Activated naive CD4-positive, alpha-beta T cell treated with anti-CD3 and anti-CD28 coated beads for 36 hours (primary cell): ENCODE data around the gene GJB5. TPM values are rescaled to one million over a fixed set of nuclear protein-coding genes. Genes with fewer than 3 reads are reported as not detected.

ENCODE experiments used
- CTCF ChIA-PET: fragments of 350-600 bp; sonication (Branson Sonifier 250); formaldehyde crosslinking; loops from one replicate; lab custom pipeline; 2021; ENCODE audit warnings: antibody characterized with exemption; lab: Charles Lee
- DNase-seq: peaks from one replicate; pipeline ENCODE4 v3.0.0-alpha.2; 2020
- H3K27ac Mint-ChIP-seq: one replicate; pipeline ENCODE4 v1.8.0; 2021; ENCODE audit warnings: mild to moderate bottlenecking, mixed read lengths
- H3K27me3 Mint-ChIP-seq: one replicate; pipeline ENCODE4 v1.8.0; 2021; ENCODE audit warnings: low read depth, mixed read lengths
- H3K36me3 Mint-ChIP-seq: one replicate; pipeline ENCODE4 v1.8.0; 2021; ENCODE audit warnings: low read depth, mixed read lengths
- H3K4me1 Mint-ChIP-seq: one replicate; pipeline ENCODE4 v1.8.0; 2021; ENCODE audit warnings: low read depth, mixed read lengths
- H3K4me3 Mint-ChIP-seq: one replicate; pipeline ENCODE4 v1.8.0; 2021; ENCODE audit warnings: mild to moderate bottlenecking, moderate library complexity, mixed read lengths
- H3K9me3 Mint-ChIP-seq: one replicate; pipeline ENCODE4 v1.8.0; 2021; ENCODE audit warnings: mixed read lengths
- intact Hi-C: fragments of 100-400 bp; cut with micrococcal nuclease; formaldehyde crosslinking; loops from one replicate; pipeline ENCODE4 v1.15.1; 2023
- total RNA-seq, 2 experiments: library from RNA; stranded (reverse); gene quantifications; one replicate each; pipeline ENCODE4 v1.2.3, GENCODE V29; 2021

Gene GJB5
- total RNA-seq: not detected

GRCh38 chr1:34754964-34755637 lies at the start of gene GJB5:
TSS of gene GJB5 (plus strand) at chr1:34755047. CDS start at chr1:34757331, 2,284 bp downstream.
- no peak for DNase-seq
- Mint-ChIP-seq H3K4me3 (no peak within 1 kb of the TSS), H3K36me3 (no peaks in the 10 kb centered on the region), H3K27ac (no peak within 1 kb of the TSS), H3K27me3 (no peaks in the 10 kb centered on the region), H3K9me3 (no peaks in the 10 kb centered on the region), H3K4me1 (no peaks in the 10 kb centered on the region)
- intact Hi-C loops: no loop called here
- CTCF ChIA-PET: interaction anchor here (0.6 to 1.0 kb wide), 2 partner anchors 12 to 309 kb away, joined by 3 to 5 read pairs; no protein-coding TSS in a partner anchor

GRCh38 chr1:34705077-34705476 lies 49.8 kb upstream of the GJB5 start:
- Mint-ChIP-seq H3K9me3 (no peaks in the 10 kb centered on the region), H3K27me3 (peaks cover 11% of the 10 kb centered on the region), H3K4me1 (no peaks in the 10 kb centered on the region), H3K27ac (no peak overlapping the region), H3K4me3 (no peak overlapping the region), H3K36me3 (no peaks in the 10 kb centered on the region)
- CTCF ChIA-PET: no interaction called here
- DNase-seq: no peak
- intact Hi-C loops: no loop called here

- no peaks in the 10 kb centered on the region for H3K36me3 Mint-ChIP-seq
- H3K9me3 Mint-ChIP-seq: no peaks in the 10 kb centered on the region
- CTCF ChIA-PET: no interaction called here
- DNase-seq: no peak
- no peaks in the 10 kb centered on the region for H3K4me1 Mint-ChIP-seq
- no peak overlapping the region for H3K27ac Mint-ChIP-seq
- intact Hi-C loops: no loop called here
- no peak overlapping the region for H3K4me3 Mint-ChIP-seq
- H3K27me3 Mint-ChIP-seq: peaks cover 7% of the 10 kb centered on the region
Observed at GRCh38 chr1:34708106-34708505, 46.7 kb upstream of the GJB5 start.

- Mint-ChIP-seq H3K27me3 (peaks cover 7% of the 10 kb centered on the region), H3K4me1 (no peaks in the 10 kb centered on the region), H3K36me3 (no peaks in the 10 kb centered on the region), H3K27ac (no peak overlapping the region), H3K9me3 (no peaks in the 10 kb centered on the region), H3K4me3 (no peak overlapping the region)
- CTCF ChIA-PET: no interaction called here
- peak; percentile 14 for DNase-seq
- intact Hi-C loops: no loop called here
Observed at GRCh38 chr1:34709547-34709946, 45.3 kb upstream of the GJB5 start.

GRCh38 chr1:34710812-34711211 lies 44.0 kb upstream of the GJB5 start:
- Mint-ChIP-seq H3K27ac (no peak overlapping the region), H3K36me3 (no peaks in the 10 kb centered on the region), H3K4me1 (no peaks in the 10 kb centered on the region), H3K4me3 (no peak overlapping the region), H3K27me3 (peaks cover under 1% of the 10 kb centered on the region), H3K9me3 (no peaks in the 10 kb centered on the region)
- no peak for DNase-seq
- CTCF ChIA-PET: no interaction called here
- intact Hi-C loops: no loop called here

GRCh38 chr1:34711485-34711884 lies 43.4 kb upstream of the GJB5 start:
- Mint-ChIP-seq H3K36me3 (no peaks in the 10 kb centered on the region), H3K9me3 (no peaks in the 10 kb centered on the region), H3K4me3 (no peak overlapping the region), H3K27ac (no peak overlapping the region), H3K4me1 (no peaks in the 10 kb centered on the region), H3K27me3 (peaks cover 3% of the 10 kb centered on the region)
- intact Hi-C loops: no loop called here
- CTCF ChIA-PET: no interaction called here
- no peak for DNase-seq

GRCh38 chr1:34712007-34712688 lies 42.7 kb upstream of the GJB5 start:
- Mint-ChIP-seq H3K9me3 (no peaks in the 10 kb centered on the region), H3K4me3 (no peak overlapping the region), H3K27ac (no peak overlapping the region), H3K36me3 (no peaks in the 10 kb centered on the region), H3K4me1 (no peaks in the 10 kb centered on the region), H3K27me3 (peaks cover 3% of the 10 kb centered on the region)
- CTCF ChIA-PET: no interaction called here
- no peak for DNase-seq
- intact Hi-C loops: no loop called here

- H3K27me3 Mint-ChIP-seq: peaks cover 7% of the 10 kb centered on the region
- no peak for DNase-seq
- no peak overlapping the region for H3K4me3 Mint-ChIP-seq
- no peaks in the 10 kb centered on the region for H3K36me3 Mint-ChIP-seq
- no peak overlapping the region for H3K27ac Mint-ChIP-seq
- CTCF ChIA-PET: no interaction called here
- intact Hi-C loops: no loop called here
- H3K4me1 Mint-ChIP-seq: no peaks in the 10 kb centered on the region
- no peaks in the 10 kb centered on the region for H3K9me3 Mint-ChIP-seq
Observed at GRCh38 chr1:34713443-34713842, 41.4 kb upstream of the GJB5 start.

GRCh38 chr1:34714386-34714785 lies 40.5 kb upstream of the GJB5 start:
- CTCF ChIA-PET: no interaction called here
- no peaks in the 10 kb centered on the region for H3K4me1 Mint-ChIP-seq
- H3K4me3 Mint-ChIP-seq: no peak overlapping the region
- DNase-seq: no peak
- peaks cover 7% of the 10 kb centered on the region for H3K27me3 Mint-ChIP-seq
- no peaks in the 10 kb centered on the region for H3K9me3 Mint-ChIP-seq
- no peaks in the 10 kb centered on the region for H3K36me3 Mint-ChIP-seq
- intact Hi-C loops: no loop called here
- no peak overlapping the region for H3K27ac Mint-ChIP-seq

GRCh38 chr1:34715139-34715538 lies 39.7 kb upstream of the GJB5 start:
- Mint-ChIP-seq H3K4me3 (no peak overlapping the region), H3K27me3 (peaks cover 9% of the 10 kb centered on the region), H3K4me1 (no peaks in the 10 kb centered on the region), H3K27ac (no peak overlapping the region), H3K9me3 (no peaks in the 10 kb centered on the region), H3K36me3 (no peaks in the 10 kb centered on the region)
- no peak for DNase-seq
- CTCF ChIA-PET: no interaction called here
- intact Hi-C loops: no loop called here

GRCh38 chr1:34721241-34721640 lies 33.6 kb upstream of the GJB5 start:
- Mint-ChIP-seq H3K27ac (no peak overlapping the region), H3K4me1 (no peaks in the 10 kb centered on the region), H3K36me3 (no peaks in the 10 kb centered on the region), H3K9me3 (no peaks in the 10 kb centered on the region), H3K27me3 (peaks cover 18% of the 10 kb centered on the region), H3K4me3 (no peak overlapping the region)
- DNase-seq: no peak
- CTCF ChIA-PET: interaction anchor here (0.9 kb wide), 1 partner anchor 23 kb away, joined by 3 read pairs; no protein-coding TSS in a partner anchor
- intact Hi-C loops: no loop called here

GRCh38 chr1:34721646-34722355 lies 33.0 kb upstream of the GJB5 start:
- Mint-ChIP-seq H3K9me3 (no peaks in the 10 kb centered on the region), H3K4me1 (no peaks in the 10 kb centered on the region), H3K36me3 (no peaks in the 10 kb centered on the region), H3K27ac (no peak overlapping the region), H3K4me3 (no peak overlapping the region), H3K27me3 (peaks cover 18% of the 10 kb centered on the region)
- no peak for DNase-seq
- intact Hi-C loops: no loop called here
- CTCF ChIA-PET: interaction anchor here (0.9 kb wide), 2 partner anchors 23 to 45 kb away, joined by 3 read pairs; no protein-coding TSS in a partner anchor
